ENCODE results near the gene METTL8.
A peak's percentile ranks its signal among the peaks of the same experiment; 100 is the strongest.

The METTL8 gene

GRCh38 chr2:171459498-171459897 lies 25.7 kb upstream of the METTL8 start:
- ATAC-seq (ENCODE audit: insufficient read depth, low read depth) (no peak), DNase-seq (no peak)
- H3K4me1 ChIP-seq (ENCODE audit: insufficient read depth, low read length) = no peaks in the 10 kb centered on the region
- peaks cover 57% of the 10 kb centered on the region for H3K36me3 ChIP-seq (ENCODE audit: insufficient read depth, low read length)
- TF ChIP-seq CTCF (IDR thresholded peaks at IDR 0.05; ENCODE audit: borderline replicate concordance, extremely low read depth, low read length, poor library complexity, severe bottlenecking) (no peak), EZH2 (IDR thresholded peaks at IDR 0.05; ENCODE audit: borderline replicate concordance, low read depth, low read length, severe bottlenecking) (no peak)
- H3K4me2 ChIP-seq (ENCODE audit: insufficient read depth, low read length) = no peak overlapping the region
- H4K20me1 ChIP-seq (ENCODE audit: insufficient read depth, low read length) = no peaks in the 10 kb centered on the region
- no peak overlapping the region for H3K27ac ChIP-seq (ENCODE audit: low read length)
- H3K9ac ChIP-seq (ENCODE audit: low read depth, low read length) = no peak overlapping the region
- H3K79me2 ChIP-seq (ENCODE audit: insufficient read depth, low read length) = no peaks in the 10 kb centered on the region; the same call in 1 of the 2 replicates
- no peak overlapping the region for H2AFZ ChIP-seq (ENCODE audit: low read depth, low read length)
- H3K27me3 ChIP-seq (ENCODE audit: insufficient read depth, low read length, poor library complexity) = no peaks in the 10 kb centered on the region
- H3K9me3 ChIP-seq (ENCODE audit: insufficient read depth, low read length, severe bottlenecking) = peaks cover 6% of the 10 kb centered on the region
- no peak overlapping the region for H3K4me3 ChIP-seq (ENCODE audit: low read depth in 1 of 2, low read length in 2 of 2)

GRCh38 chr2:171452773-171453172 lies 19.0 kb upstream of the METTL8 start:
- Histone ChIP-seq H3K4me3 (ENCODE audit: low read depth in 1 of 2, low read length in 2 of 2) (no peak overlapping the region), H3K79me2 (ENCODE audit: insufficient read depth, low read length) (no peaks in the 10 kb centered on the region; the same call in 1 of the 2 replicates), H2AFZ (ENCODE audit: low read depth, low read length) (no peak overlapping the region), H3K27ac (ENCODE audit: low read length) (no peak overlapping the region), H3K4me2 (ENCODE audit: insufficient read depth, low read length) (no peak overlapping the region), H3K36me3 (ENCODE audit: insufficient read depth, low read length) (peaks cover 68% of the 10 kb centered on the region), H3K27me3 (ENCODE audit: insufficient read depth, low read length, poor library complexity) (no peaks in the 10 kb centered on the region), H3K9me3 (ENCODE audit: insufficient read depth, low read length, severe bottlenecking) (no peaks in the 10 kb centered on the region), H4K20me1 (ENCODE audit: insufficient read depth, low read length) (no peaks in the 10 kb centered on the region), H3K4me1 (ENCODE audit: insufficient read depth, low read length) (no peaks in the 10 kb centered on the region), H3K9ac (ENCODE audit: low read depth, low read length) (no peak overlapping the region)
- ATAC-seq (ENCODE audit: insufficient read depth, low read depth) (no peak), DNase-seq (no peak)
- no peak for TF ChIP-seq CTCF (IDR thresholded peaks at IDR 0.05; ENCODE audit: borderline replicate concordance, extremely low read depth, low read length, poor library complexity, severe bottlenecking)
- no peak for TF ChIP-seq EZH2 (IDR thresholded peaks at IDR 0.05; ENCODE audit: borderline replicate concordance, low read depth, low read length, severe bottlenecking)

- no peaks in the 10 kb centered on the region for H3K27me3 ChIP-seq (ENCODE audit: insufficient read depth, low read length, poor library complexity)
- peaks cover 55% of the 10 kb centered on the region for H3K36me3 ChIP-seq (ENCODE audit: insufficient read depth, low read length)
- H3K4me1 ChIP-seq (ENCODE audit: insufficient read depth, low read length) = no peaks in the 10 kb centered on the region
- H2AFZ ChIP-seq (ENCODE audit: low read depth, low read length) = no peak overlapping the region
- no peaks in the 10 kb centered on the region for H3K9me3 ChIP-seq (ENCODE audit: insufficient read depth, low read length, severe bottlenecking)
- H3K4me2 ChIP-seq (ENCODE audit: insufficient read depth, low read length) = no peak overlapping the region
- no peak overlapping the region for H3K4me3 ChIP-seq (ENCODE audit: low read depth in 1 of 2, low read length in 2 of 2)
- H3K79me2 ChIP-seq (ENCODE audit: insufficient read depth, low read length) = no peaks in the 10 kb centered on the region; the same call in 1 of the 2 replicates
- no peak for TF ChIP-seq CTCF (IDR thresholded peaks at IDR 0.05; ENCODE audit: borderline replicate concordance, extremely low read depth, low read length, poor library complexity, severe bottlenecking)
- TF ChIP-seq EZH2 (IDR thresholded peaks at IDR 0.05; ENCODE audit: borderline replicate concordance, low read depth, low read length, severe bottlenecking) = no peak
- no peak overlapping the region for H3K9ac ChIP-seq (ENCODE audit: low read depth, low read length)
- H4K20me1 ChIP-seq (ENCODE audit: insufficient read depth, low read length) = no peaks in the 10 kb centered on the region
- no peak for DNase-seq
- no peak overlapping the region for H3K27ac ChIP-seq (ENCODE audit: low read length)
- no peak for ATAC-seq (ENCODE audit: insufficient read depth, low read depth)
These were observed 17.3 kb upstream of the METTL8 start for GRCh38 chr2:171451074-171451473.

- Histone ChIP-seq H4K20me1 (ENCODE audit: insufficient read depth, low read length) (no peaks in the 10 kb centered on the region), H3K27ac (ENCODE audit: low read length) (no peak overlapping the region), H2AFZ (ENCODE audit: low read depth, low read length) (no peak overlapping the region), H3K36me3 (ENCODE audit: insufficient read depth, low read length) (peaks cover 53% of the 10 kb centered on the region), H3K79me2 (ENCODE audit: insufficient read depth, low read length) (no peaks in the 10 kb centered on the region), H3K9ac (ENCODE audit: low read depth, low read length) (no peak overlapping the region), H3K4me1 (ENCODE audit: insufficient read depth, low read length) (no peaks in the 10 kb centered on the region), H3K4me2 (ENCODE audit: insufficient read depth, low read length) (no peak overlapping the region), H3K27me3 (ENCODE audit: insufficient read depth, low read length, poor library complexity) (no peaks in the 10 kb centered on the region), H3K4me3 (ENCODE audit: low read depth in 1 of 2, low read length in 2 of 2) (no peak overlapping the region), H3K9me3 (ENCODE audit: insufficient read depth, low read length, severe bottlenecking) (no peaks in the 10 kb centered on the region)
- TF ChIP-seq CTCF (IDR thresholded peaks at IDR 0.05; ENCODE audit: borderline replicate concordance, extremely low read depth, low read length, poor library complexity, severe bottlenecking) (peak; percentile 51), EZH2 (IDR thresholded peaks at IDR 0.05; ENCODE audit: borderline replicate concordance, low read depth, low read length, severe bottlenecking) (no peak)
- DNase-seq (no peak), ATAC-seq (ENCODE audit: insufficient read depth, low read depth) (no peak)
These were observed 13.9 kb upstream of the METTL8 start for GRCh38 chr2:171447675-171448074.

All from DND-41 (cell line).